GM10847 (cell line): ENCODE results near the gene TEAD3.

Experiments used
- POLR2A ChIP-seq: IDR thresholded peaks from 2 replicates; pipeline ENCODE4 v1.6.1; 2011; ENCODE audit not compliant: insufficient read length; ENCODE audit errors: extremely low read depth

TEAD3 gene

DNA sequence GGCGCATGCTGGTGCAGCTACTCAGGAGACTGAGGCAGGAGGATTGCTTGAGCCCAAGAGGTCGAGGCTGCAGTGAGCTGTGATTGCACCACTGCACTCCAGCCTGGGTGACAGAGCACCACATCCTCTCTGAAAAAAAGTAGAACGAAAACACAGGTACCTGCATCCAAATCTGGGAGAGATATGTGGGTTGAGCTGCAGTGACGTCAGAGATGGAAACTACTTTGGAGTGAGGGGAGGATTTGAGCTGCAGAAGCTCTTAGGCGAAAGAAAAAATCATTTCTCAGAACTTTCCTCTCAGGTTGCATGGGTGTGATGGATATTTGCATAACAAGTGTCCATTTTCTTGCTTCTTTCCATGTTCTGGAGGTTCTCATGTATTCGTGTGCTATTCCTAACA lies 19.8 kb upstream of the TEAD3 start:
- no peak for TF ChIP-seq POLR2A

DNA sequence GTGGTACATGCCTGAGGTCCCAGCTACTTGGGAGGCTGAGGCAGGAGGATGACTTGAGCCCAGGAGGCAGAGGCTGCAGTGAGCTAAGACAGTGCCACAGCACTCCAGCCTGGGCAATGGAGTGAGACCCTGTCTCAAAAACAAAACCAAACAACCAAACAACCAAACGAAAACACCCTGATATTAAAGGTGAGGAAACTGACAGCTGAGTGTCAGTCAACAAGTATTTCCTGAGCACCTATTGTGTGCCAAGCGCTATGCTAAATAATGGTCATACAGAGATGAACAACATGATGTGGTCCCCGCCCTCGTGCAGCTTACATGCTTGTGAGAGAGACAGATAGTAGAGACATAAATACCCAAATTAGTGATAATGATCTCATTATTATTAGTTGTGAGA lies 17.7 kb upstream of the TEAD3 start:
- TF ChIP-seq POLR2A: no peak

DNA sequence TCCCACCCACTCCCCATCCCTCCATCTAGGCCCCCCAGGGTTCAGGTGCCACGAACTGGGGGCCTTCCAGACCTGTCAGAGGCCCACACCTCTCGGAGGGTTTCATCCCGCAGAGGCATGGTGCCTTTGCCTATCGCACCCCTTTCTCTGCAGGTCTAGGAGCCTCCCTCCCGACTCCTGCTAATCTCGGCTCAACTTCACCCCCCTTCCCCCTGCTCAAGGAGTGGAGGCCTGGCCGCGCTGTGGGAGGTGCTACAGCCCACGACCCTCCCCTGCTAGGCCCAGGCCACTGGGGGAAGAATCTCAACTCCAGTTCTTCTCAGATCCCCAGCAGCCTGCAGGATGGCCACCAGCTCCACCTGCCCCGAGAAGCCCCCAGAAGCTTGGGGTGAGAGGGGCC lies 15.9 kb upstream of the TEAD3 start, which contains the start of gene TULP1:
TULP1 (minus strand) TSS at position 157 of the 400 bp plus-strand sequence; CDS start at position 119, 38 bp downstream.
- no peak for TF ChIP-seq POLR2A

- TF ChIP-seq POLR2A: no peak
Measured at GRCh38 chr6:35512006-35512405, 15.1 kb upstream of the TEAD3 start.

GRCh38 chr6:35511562-35511941 lies 14.7 kb upstream of the TEAD3 start:
- no peak for TF ChIP-seq POLR2A

GRCh38 chr6:35510916-35511561 lies 14.2 kb upstream of the TEAD3 start:
- no peak for TF ChIP-seq POLR2A

DNA sequence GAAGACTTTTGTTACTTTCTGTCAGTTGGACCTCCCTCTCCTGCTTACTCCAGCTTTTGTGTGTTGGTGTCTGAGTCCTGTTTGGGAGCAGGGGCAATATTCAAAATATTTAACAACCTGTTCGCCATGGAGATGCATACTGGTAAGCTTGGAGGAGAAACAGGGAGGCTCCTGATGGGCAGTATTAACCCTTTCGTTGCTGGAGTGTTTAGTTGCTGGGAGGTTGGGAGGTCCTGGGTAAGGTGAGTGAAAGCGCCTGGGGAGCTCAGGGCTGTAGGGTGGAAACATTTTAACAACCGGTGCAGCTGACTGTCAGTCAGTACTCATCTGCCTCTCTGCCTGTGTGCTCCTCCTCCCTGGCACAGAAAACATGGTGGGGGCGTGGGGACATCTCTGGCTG lies 11.7 kb upstream of the TEAD3 start:
- TF ChIP-seq POLR2A: no peak

- no peak for TF ChIP-seq POLR2A
Measured at GRCh38 chr6:35508027-35508426, 11.1 kb upstream of the TEAD3 start.

DNA sequence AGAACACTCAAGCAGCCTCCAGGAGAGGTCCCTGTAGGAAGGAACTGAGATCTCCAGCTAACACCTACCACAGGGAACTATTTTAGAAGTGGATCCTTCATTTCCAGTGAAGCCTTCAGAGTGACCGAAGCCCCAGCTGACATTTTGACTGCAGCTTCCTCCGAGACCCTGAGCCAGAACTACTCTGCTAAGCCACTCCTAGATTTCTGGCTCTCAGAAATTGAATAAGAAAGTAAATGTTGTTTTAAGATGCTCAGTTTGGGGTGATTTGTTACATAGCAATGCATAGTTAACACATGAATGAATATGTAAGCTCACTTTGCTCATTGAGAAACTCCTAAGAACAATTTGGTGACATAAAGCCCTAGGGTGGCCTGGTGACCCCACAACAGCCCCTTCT lies 10.3 kb upstream of the TEAD3 start:
- TF ChIP-seq POLR2A: no peak

- TF ChIP-seq POLR2A: no peak
Measured at GRCh38 chr6:35506536-35506935, 9.7 kb upstream of the TEAD3 start.

GRCh38 chr6:35505999-35506412 lies 9.1 kb upstream of the TEAD3 start:
- TF ChIP-seq POLR2A: no peak

- no peak for TF ChIP-seq POLR2A
Measured at GRCh38 chr6:35503534-35503933, 6.7 kb upstream of the TEAD3 start.

DNA sequence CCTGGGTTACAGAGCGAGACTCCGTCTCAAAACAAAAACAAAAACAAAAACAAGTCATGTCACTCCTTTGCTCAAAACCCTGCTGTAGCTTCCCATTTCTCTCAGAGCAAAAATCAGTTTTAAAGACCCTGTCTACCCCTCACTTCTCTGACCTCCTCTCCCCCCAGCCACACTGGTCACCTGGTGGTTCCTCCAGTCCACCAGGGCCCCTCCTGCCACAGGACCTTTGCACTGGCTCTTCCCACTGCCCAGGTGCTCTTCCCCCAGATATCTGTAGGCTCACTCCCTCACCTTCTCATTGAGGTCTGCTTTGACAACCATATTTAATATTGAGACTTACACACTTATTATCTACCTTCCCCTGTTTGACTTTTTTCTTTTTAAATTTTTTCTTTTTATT lies 4.9 kb upstream of the TEAD3 start:
- no peak for TF ChIP-seq POLR2A

DNA sequence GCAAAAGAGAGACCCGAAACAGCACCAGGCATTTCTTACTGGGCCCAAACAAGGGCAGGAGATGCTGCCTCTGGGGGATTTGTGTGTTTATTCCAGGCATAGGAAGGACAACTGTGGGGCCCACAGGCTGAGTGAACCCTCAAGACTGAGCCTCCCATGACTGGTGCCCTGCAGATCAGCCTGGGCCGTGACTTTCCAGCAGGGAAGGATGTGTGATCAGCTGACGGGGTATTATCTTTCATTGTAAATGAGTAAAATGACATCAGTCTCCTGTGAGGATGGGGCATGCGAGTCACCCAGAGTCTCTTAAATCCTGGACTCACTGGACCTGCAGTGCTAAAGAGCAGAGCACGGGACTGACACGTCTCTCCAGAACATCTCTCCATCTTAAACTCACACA lies 3.9 kb upstream of the TEAD3 start:
- no peak for TF ChIP-seq POLR2A

GRCh38 chr6:35499372-35499771 lies 2.5 kb upstream of the TEAD3 start:
- no peak for TF ChIP-seq POLR2A

- no peak for TF ChIP-seq POLR2A
Measured at GRCh38 chr6:35498422-35499067, 1.7 kb upstream of the TEAD3 start.
